ENCODE results near the gene TVP23A.
"Not testable (repeated sequence)": the region's sequence is repeated elsewhere in the genome, so short reads cannot be mapped to it uniquely, and the experiment has no call there.

Gene TVP23A

GRCh38 chr16:10791048-10791447 is 27.5 kb downstream of the TVP23A start:
- DNase-seq = no peak

- DNase-seq = not testable (repeated sequence)
These were observed 30.0 kb downstream of the TVP23A start for GRCh38 chr16:10788630-10789029.

GRCh38 chr16:10787304-10787703 is 31.3 kb downstream of the TVP23A start:
- DNase-seq = no peak

GRCh38 chr16:10782628-10783027 is 36.0 kb downstream of the TVP23A start:
- DNase-seq = no peak

GRCh38 chr16:10780628-10781027 is 38.0 kb downstream of the TVP23A start:
- no peak for DNase-seq

- DNase-seq = not testable (repeated sequence)
These were observed 38.7 kb downstream of the TVP23A start for GRCh38 chr16:10779908-10780307.

GRCh38 chr16:10777356-10777755 is 41.2 kb downstream of the TVP23A start:
- no peak for DNase-seq

DNA sequence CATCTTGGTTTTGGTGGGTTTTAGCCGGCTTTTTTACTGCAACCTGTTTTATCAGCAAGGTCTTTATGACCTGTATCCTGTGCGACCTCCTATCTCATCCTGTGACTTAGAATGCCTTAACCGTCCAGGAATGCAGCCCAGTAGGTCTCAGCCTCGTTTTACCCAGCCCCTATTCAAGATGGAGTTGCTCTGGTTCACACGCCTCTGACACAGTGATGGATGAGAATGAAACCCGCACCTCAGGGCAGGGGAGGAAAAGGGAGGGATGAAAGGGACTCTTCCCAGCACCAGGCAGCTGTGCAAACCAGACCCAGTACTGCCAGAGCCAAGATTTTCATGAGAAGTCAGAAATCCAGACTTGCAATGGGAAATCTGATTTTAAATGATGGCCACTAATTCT is 41.7 kb downstream of the TVP23A start:
- not testable (repeated sequence) for DNase-seq

DNA sequence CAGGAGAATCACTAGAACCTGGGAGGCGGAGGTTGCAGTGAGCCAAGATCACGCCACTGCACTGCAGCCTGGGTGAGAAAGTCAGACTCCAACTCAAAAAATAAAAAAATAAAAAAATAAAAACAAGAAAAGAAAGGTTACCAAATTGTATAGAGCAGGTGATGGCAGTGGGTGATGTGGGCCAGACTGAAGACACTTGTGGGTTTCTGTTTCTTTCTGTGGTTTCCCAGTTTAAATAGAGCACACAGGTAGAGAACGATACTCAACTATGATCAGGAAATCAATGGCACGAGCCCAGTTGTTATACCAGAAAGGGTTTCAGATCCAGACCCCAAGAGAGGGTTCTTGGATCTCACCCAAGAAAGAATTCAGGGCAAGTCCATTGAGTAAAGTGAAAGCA is 42.3 kb downstream of the TVP23A start:
- no peak for DNase-seq

- no peak for DNase-seq
These were observed 47.7 kb downstream of the TVP23A start for GRCh38 chr16:10770907-10771306.

DNA sequence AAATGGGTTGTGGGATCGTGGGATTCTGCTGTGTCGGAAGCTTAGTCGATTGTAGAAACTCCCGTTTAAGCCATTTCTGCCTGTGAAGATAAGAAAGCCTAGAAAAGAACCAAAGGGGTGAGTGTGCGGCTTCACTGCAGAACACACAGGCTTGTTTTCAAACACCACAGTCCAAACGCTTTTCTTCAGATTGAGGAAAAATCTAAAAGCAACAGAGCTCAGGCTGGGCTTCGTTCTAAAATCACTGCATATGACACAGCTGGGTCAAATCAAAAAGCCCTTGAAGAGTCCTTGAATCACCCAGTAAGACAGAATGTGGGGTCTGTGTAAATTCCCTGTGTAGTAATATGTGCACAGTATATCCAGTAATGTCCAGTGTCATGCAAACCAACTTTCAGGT is 49.2 kb downstream of the TVP23A start:
- DNase-seq = no peak

GRCh38 chr16:10767127-10767526 is 51.5 kb downstream of the TVP23A start:
- DNase-seq = no peak

DNA sequence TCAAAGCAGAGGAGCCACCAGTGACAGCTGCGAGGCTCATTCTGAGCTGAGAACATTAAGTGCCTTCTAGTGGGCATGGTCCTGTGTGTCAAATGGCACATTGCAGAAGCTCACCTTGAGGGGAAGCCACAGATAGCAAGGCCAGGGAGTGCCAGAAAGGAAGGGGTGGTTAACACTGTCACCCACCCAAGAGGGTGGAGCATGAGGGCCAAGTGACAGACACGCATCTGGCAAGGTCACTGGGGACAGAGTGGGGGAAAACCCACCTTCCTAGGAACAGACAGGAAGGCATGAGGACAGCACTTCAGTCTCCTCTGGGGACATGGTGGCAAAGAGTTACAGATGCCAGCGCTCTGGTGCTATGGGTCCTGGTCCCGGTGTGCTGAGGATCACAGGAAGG is 52.8 kb downstream of the TVP23A start:
- no peak for DNase-seq

DNA sequence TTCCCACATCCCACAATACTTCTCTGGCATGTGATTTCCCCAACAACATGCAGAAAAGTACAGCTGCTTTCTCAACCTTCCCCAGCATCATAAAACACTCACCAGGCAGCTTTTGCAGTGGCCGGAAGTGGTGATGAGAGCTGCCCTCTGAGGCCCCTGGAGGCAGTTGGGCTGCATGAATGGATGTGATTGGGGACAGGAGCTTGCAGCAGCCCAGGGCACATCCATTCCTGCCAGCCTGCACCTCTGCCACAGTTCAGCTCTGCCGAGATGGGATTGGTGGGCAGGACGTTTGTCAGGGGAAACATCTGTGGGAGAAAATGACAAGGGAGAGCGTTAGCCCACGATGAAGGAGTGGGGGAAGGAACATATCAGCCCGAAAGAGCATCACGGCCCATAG is 55.1 kb downstream of the TVP23A start:
- DNase-seq = no peak

- DNase-seq = no peak
These were observed 56.1 kb downstream of the TVP23A start for GRCh38 chr16:10762336-10763016.

GRCh38 chr16:10761373-10761772 is 57.2 kb downstream of the TVP23A start:
- DNase-seq = no peak

- no peak for DNase-seq
These were observed 57.7 kb downstream of the TVP23A start for GRCh38 chr16:10760858-10761257.

GRCh38 chr16:10756574-10756973 is 62.0 kb downstream of the TVP23A start:
- no peak for DNase-seq

GRCh38 chr16:10754941-10755340 is 63.7 kb downstream of the TVP23A start:
- no peak for DNase-seq

DNA sequence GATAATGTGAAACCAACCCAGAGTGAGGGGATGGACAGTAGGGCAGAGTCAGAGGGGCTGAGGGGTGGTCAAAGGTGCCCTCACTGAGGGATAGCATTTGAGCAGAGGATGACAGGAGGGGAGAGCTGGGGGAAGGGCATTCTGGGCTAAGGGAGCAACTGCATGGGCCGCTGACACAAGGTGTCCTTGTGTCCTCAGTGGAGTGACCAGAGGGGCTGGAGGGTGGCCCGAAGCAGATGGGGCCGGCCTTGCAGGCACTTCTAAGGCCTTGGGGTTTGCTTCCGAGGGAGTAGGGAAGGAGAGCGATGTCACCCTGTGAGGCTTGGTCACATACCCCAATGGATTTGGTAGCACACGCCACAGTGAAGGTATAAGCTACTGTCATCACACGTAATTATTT is 64.9 kb downstream of the TVP23A start:
- DNase-seq = no peak

DNA sequence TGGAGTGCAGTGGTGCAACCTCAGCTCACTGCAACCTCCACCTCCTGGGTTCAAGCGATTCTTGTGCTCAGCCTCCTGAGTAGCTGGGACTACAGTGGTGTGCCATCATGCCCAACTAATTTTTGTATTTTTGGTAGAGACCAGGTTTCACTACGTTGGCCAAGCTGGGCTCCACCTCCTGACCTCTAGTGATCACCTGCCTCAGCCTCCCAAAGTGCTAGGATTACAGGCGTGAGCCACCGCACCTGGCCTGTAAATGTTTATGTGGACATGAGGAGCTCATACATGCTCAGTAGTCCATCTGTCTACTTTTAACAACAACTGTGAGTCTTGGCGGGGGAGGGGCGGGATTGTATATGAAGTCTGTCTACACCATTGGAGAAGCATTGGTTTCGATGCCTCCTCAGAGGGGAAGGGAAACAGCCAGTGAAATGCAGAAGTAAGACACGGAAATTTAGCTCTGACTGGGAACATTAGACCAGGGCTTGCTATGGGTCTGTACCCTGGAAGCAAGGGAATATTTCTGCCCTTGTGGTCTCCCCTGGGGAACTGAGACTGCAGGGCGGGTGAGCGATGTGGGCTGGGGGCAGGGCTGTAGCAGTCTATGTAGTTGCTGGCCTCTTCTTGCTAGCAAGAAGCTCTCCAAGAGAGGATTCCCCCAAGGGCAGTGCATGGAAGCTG is 65.6 kb downstream of the TVP23A start:
- DNase-seq = no peak

DNA sequence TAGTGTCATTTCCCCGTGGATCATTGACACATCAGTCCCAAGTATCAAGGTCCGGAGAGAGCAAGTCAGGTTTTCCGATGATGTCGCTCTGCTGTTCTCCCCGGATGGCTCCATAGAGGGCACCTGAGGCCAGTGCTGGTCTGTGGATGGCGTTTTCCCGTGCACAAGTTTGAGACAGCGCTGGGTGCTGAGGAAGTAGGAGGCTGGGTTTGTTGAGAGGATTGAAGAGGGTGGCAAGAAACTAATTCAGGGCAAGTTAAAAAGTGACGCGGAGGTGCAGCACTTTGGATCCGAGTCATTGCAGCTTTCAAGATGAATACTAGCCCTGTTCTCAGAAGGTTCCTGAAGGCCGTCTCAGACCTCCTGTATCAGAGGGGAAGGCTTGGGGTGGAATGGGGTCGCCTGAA is 67.3 kb downstream of the TVP23A start:
- DNase-seq = no peak

DNA sequence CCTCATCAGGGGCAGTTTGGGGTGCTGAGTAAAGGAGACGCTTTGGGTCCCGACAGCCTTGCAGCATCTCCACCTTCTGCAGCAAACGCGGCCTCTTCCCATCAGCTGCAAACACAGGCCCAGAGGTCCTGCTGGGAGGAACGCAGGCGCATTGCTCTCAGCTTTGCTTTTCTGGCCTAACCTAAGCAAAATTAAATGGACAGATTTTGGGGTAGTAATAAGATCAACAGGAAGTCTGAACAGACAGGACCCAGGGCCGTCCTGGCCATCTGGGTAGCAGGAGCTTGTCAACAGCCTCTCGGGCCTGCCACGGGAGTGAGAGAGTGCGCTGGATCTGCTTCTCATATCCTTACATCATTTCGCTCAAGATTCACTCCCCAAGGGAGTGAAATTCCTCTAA is 67.8 kb downstream of the TVP23A start:
- DNase-seq = no peak

DNA sequence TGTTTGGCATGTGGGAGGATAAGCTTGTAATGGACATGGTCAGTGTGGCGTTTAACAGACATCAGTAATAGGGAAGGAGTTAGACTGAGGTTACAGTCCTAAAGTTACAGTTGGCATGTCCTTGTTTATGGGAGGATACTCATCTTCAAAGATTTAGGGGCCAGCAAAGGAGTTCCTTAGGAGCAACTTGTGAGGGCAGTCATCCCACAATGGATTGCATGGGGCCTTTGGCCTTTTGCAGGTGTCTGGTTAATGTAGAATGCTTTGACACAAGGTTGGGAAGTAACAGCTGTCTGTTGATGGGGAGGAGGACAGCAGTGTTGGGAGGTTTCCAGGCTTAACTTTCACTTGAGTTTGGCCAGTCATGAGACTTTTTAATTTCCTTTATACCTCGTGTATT is 72.8 kb downstream of the TVP23A start:
- peak; percentile 27 for DNase-seq

All from right kidney (tissue), 1 donor.